Tibial nerve (tissue), 4 donors: ENCODE data around the gene RUFY3. TPM values are rescaled to one million over a fixed set of nuclear protein-coding genes. Genes with fewer than 3 reads are reported as not detected.
"Not testable (repeated sequence)": the region's sequence is repeated elsewhere in the genome, so short reads cannot be mapped to it uniquely, and the experiment has no call there.

Experiments used
- DNase-seq, 2 donors: peaks; one replicate each; pipeline ENCODE4 v3.0.0-alpha.2; 2019; ENCODE audit warnings: low spot score in 2 of 2
- H3K27ac ChIP-seq, 4 donors: fragments of 200-600 bp; sonication (generic) in 3 of 4; one replicate each; pipeline ENCODE4 v1.5.1; 2017 to 2019; ENCODE audit warnings: mild to moderate bottlenecking in 1 of 4
- H3K27me3 ChIP-seq, 2 donors: fragments of 200-600 bp; sonication (generic) in 1 of 2; one replicate each; pipeline versions ENCODE4 v1.5.1 to v1.6.0; 2017 to 2019
- H3K36me3 ChIP-seq, 3 donors: fragments of 200-600 bp; sonication (generic); one replicate each; pipeline ENCODE4 v1.5.1; 2018 to 2019
- H3K4me1 ChIP-seq, 4 donors: fragments of 200-600 bp; sonication (generic) in 3 of 4; one replicate each; pipeline ENCODE4 v1.5.1; 2017 to 2019
- H3K4me3 ChIP-seq, 4 donors: fragments of 200-600 bp; sonication (generic) in 3 of 4; one replicate each; pipeline ENCODE4 v1.5.1; 2017 to 2019; ENCODE audit warnings: mild to moderate bottlenecking in 1 of 4, moderate library complexity in 1 of 4
- H3K9me3 ChIP-seq, 4 donors: fragments of 200-600 bp; sonication (generic) in 3 of 4; one replicate each; pipeline ENCODE4 v1.5.1; 2017 to 2019
- EP300 ChIP-seq, 2 donors: sonication (generic); formaldehyde crosslinking; IDR thresholded peaks; one replicate each; pipeline ENCODE4 v1.6.1; 2017; ENCODE audit warnings: antibody characterized with exemption in 2 of 2, mild to moderate bottlenecking in 1 of 2
- POLR2A ChIP-seq, 2 donors: fragments of 450-650 bp; IDR thresholded peaks; one replicate each; pipeline ENCODE4 v1.6.1; 2017; ENCODE audit warnings: antibody characterized with exemption in 2 of 2, mild to moderate bottlenecking in 2 of 2, moderate library complexity in 2 of 2
- WGBS, 2 donors: methylation state at CpG; one replicate each; pipeline ENCODE4 v1.1.5; 2018; 5-methylcytosine and 5-hydroxymethylcytosine counted together
- total RNA-seq, 4 donors: library from RNA; depleted of rRNA; stranded (reverse); fragments of >200 nt; gene quantifications; one replicate each; pipeline ENCODE4 v1.1.0, GENCODE V29; 2016
- TF ChIP-seq, protein P1 (sequence below), 5 experiments: fragments of 200-600 bp in 3 of 5; fragments of 450-650 bp in 2 of 5; sonication (generic) in 3 of 5; IDR thresholded peaks; one replicate each; pipeline ENCODE4 v1.5.1; 2016 to 2019; ENCODE audit warnings: antibody characterized with exemption in 5 of 5, mild to moderate bottlenecking in 3 of 5, moderate library complexity in 2 of 5

The RUFY3 gene
- total RNA-seq, 4 donors from 2014 or later: 84.5 to 124 (median 88.8) TPM

GRCh38 chr4:70678383-70678999, 43.3 kb upstream of the RUFY3 start:
- no peaks in the 10 kb centered on the region for H3K27me3 ChIP-seq
- H3K27ac ChIP-seq: no peak overlapping the region
- no peak for DNase-seq
- WGBS, 2 donors: 85 to 94% methylated on average over 1 of the region's 1 CpG
- H3K4me1 ChIP-seq: no peaks in the 10 kb centered on the region
- no peaks in the 10 kb centered on the region for H3K9me3 ChIP-seq
- TF ChIP-seq EP300 (IDR thresholded peaks at IDR 0.05): no peak
- TF ChIP-seq, protein P1, sequence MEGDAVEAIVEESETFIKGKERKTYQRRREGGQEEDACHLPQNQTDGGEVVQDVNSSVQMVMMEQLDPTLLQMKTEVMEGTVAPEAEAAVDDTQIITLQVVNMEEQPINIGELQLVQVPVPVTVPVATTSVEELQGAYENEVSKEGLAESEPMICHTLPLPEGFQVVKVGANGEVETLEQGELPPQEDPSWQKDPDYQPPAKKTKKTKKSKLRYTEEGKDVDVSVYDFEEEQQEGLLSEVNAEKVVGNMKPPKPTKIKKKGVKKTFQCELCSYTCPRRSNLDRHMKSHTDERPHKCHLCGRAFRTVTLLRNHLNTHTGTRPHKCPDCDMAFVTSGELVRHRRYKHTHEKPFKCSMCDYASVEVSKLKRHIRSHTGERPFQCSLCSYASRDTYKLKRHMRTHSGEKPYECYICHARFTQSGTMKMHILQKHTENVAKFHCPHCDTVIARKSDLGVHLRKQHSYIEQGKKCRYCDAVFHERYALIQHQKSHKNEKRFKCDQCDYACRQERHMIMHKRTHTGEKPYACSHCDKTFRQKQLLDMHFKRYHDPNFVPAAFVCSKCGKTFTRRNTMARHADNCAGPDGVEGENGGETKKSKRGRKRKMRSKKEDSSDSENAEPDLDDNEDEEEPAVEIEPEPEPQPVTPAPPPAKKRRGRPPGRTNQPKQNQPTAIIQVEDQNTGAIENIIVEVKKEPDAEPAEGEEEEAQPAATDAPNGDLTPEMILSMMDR (IDR thresholded peaks at IDR 0.05): no peak
- no peak for TF ChIP-seq POLR2A (IDR thresholded peaks at IDR 0.05)
- no peak overlapping the region for H3K4me3 ChIP-seq
- no peaks in the 10 kb centered on the region for H3K36me3 ChIP-seq

DNA sequence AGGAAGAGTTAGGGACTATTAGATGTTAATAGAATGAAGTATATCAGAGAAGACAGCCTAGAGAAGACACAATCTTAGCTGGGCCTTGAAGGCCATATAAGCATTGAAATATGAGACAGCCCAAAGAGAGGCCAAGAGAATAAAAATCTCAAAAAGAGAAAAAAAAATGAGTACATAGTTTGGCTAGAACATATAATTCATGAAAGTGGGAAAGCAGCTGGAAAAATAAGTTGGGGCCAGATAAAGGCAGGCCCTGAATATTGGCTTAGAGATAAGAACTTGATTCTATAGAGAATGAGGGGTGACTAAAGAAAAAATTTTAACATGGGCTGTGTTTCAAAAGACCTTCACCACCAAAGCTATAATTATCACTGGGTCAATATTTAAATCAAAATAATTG, 40.8 kb upstream of the RUFY3 start:
- no peaks in the 10 kb centered on the region for H3K36me3 ChIP-seq
- H3K27ac ChIP-seq: no peak overlapping the region
- H3K4me1 ChIP-seq: no peaks in the 10 kb centered on the region
- H3K27me3 ChIP-seq: no peaks in the 10 kb centered on the region
- no peak for DNase-seq
- no peaks in the 10 kb centered on the region for H3K9me3 ChIP-seq
- TF ChIP-seq EP300 (IDR thresholded peaks at IDR 0.05) (no peak), POLR2A (IDR thresholded peaks at IDR 0.05) (no peak)
- TF ChIP-seq, protein P1 (IDR thresholded peaks at IDR 0.05): no peak
- H3K4me3 ChIP-seq: no peak overlapping the region

DNA sequence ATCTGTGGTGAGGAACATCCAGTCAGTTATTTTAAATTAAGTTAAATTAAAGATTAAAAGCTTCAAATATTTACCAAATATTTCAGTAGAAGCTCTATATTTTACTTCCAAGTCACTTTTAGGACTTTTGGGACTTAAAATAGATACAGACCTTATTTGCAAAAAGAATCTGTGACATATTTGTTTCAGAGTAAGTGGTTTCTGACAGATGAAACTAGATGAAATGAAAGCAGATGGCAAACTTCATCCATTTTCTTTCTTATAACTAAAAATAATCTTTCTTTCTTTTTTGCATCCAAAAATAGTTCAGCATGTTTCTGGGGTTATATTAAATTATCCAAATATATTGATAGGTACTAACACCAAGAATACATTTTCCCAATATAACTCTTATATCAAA, 40.1 kb upstream of the RUFY3 start:
- Histone ChIP-seq H3K9me3 (no peaks in the 10 kb centered on the region), H3K27me3 (no peaks in the 10 kb centered on the region), H3K4me3 (no peak overlapping the region), H3K36me3 (no peaks in the 10 kb centered on the region), H3K27ac (no peak overlapping the region), H3K4me1 (no peaks in the 10 kb centered on the region)
- DNase-seq: no peak
- TF ChIP-seq, protein P1 (IDR thresholded peaks at IDR 0.05): no peak
- no peak for TF ChIP-seq POLR2A (IDR thresholded peaks at IDR 0.05)
- no peak for TF ChIP-seq EP300 (IDR thresholded peaks at IDR 0.05)

GRCh38 chr4:70682142-70682541, 39.6 kb upstream of the RUFY3 start:
- H3K36me3 ChIP-seq: not testable (repeated sequence)
- 86 to 87% methylated on average over 3 of the region's 3 CpGs for WGBS, 2 donors

GRCh38 chr4:70687392-70687791, 34.4 kb upstream of the RUFY3 start:
- peak overlapping the region; percentile 93 to 97 (median 95) for H3K27ac ChIP-seq
- H3K9me3 ChIP-seq: no peaks in the 10 kb centered on the region
- peak overlapping the region; percentile 43 to 93 (median 81) for H3K4me3 ChIP-seq
- 68 to 69% methylated on average over 13 of the region's 13 CpGs for WGBS, 2 donors
- peaks cover 0 to 39% (median 20%) of the 10 kb centered on the region in 4 donors for H3K4me1 ChIP-seq
- TF ChIP-seq, protein P1 (IDR thresholded peaks at IDR 0.05): no peak
- TF ChIP-seq POLR2A (IDR thresholded peaks at IDR 0.05): no peak
- TF ChIP-seq EP300 (IDR thresholded peaks at IDR 0.05): no peak
- DNase-seq: peak in 1 of 2 donors; percentile 14
- H3K27me3 ChIP-seq: no peaks in the 10 kb centered on the region
- peaks cover 0 to 17% (median 0%) of the 10 kb centered on the region in 3 donors for H3K36me3 ChIP-seq

More at GRCh38 chr4:70682142-70682541, 39.6 kb upstream of the RUFY3 start:
- H3K27me3 ChIP-seq, H3K4me3 ChIP-seq, DNase-seq, H3K27ac ChIP-seq, H3K4me1 ChIP-seq, H3K9me3 ChIP-seq: not testable (repeated sequence)
